DMS79 (cell line): Measurements from ENCODE around the gene GCG.

Experiments
- DNase-seq: peaks from one replicate; lab custom pipeline; 2025; lab: John Stamatoyannopoulos, UW

GCG gene

DNA sequence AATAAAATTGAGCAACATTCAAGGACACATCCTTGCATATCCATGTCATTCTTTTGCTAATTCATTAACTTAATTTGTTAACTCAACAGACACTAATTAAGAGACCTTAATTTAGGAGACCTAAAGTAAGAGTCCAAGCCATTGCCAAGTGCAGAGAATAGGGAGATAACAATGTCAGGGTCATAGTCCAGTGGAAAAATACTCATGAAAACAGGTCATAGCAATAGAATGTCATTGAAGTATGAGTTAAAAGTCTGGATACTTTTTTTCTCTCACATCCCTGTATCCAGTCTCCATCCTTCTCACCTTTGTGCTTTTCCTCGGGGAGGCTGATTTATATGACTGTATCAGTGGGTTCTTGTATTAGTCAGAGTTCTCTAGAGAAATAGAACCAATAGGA, 51.5 kb downstream of the GCG start:
- DNase-seq = no peak

- no peak for DNase-seq
Measured at GRCh38 chr2:162099836-162100235, 52.2 kb downstream of the GCG start.
